DOHH2 (cell line): ENCODE data around the gene PRAC1.

Experiments
- H3F3A ChIP-seq: fragments of 200-600 bp; sonication (generic), shearing (Covaris generic); 2 replicates; pipeline ENCODE4 v1.6.0; 2016; ENCODE audit warnings: antibody characterized with exemption, mild to moderate bottlenecking; ENCODE audit not compliant: control insufficient read depth, insufficient read depth
- H3K27ac ChIP-seq: fragments of 200-600 bp; sonication (generic); 2 replicates; pipeline ENCODE4 v1.5.1; 2014; ENCODE audit warnings: low read depth, mild to moderate bottlenecking, low read length, moderate library complexity
- H3K27me3 ChIP-seq: fragments of 200-600 bp; sonication (generic); 2 replicates; pipeline ENCODE4 v1.6.1; 2014; ENCODE audit warnings: mild to moderate bottlenecking, low read length, mixed read lengths; ENCODE audit not compliant: control insufficient read depth
- H3K36me3 ChIP-seq: fragments of 200-600 bp; sonication (generic); 2 replicates; pipeline ENCODE4 v1.6.1; 2014; ENCODE audit warnings: mild to moderate bottlenecking, low read length, moderate library complexity, mixed read lengths; ENCODE audit not compliant: control insufficient read depth
- H3K4me1 ChIP-seq: fragments of 200-600 bp; sonication (generic); 2 replicates; pipeline ENCODE4 v1.6.1; 2014; ENCODE audit warnings: mild to moderate bottlenecking, low read length, mixed read lengths; ENCODE audit not compliant: control insufficient read depth
- H3K4me2 ChIP-seq: fragments of 200-600 bp; sonication (generic); 2 replicates; pipeline ENCODE4 v1.6.0; 2014; ENCODE audit warnings: mild to moderate bottlenecking, low read length, moderate library complexity
- H3K4me3 ChIP-seq: fragments of 200-600 bp; sonication (generic); 2 replicates; pipeline ENCODE4 v1.5.1; 2014; ENCODE audit warnings: mild to moderate bottlenecking, low read length, mixed read lengths
- H3K79me2 ChIP-seq: fragments of 200-600 bp; sonication (generic); 2 replicates; pipeline ENCODE4 v1.6.1; 2014; ENCODE audit warnings: mild to moderate bottlenecking, low read length, mixed read lengths; ENCODE audit not compliant: control insufficient read depth
- H3K9me2 ChIP-seq: fragments of 200-600 bp; sonication (generic); replicated peaks from 2 replicates; pipeline ENCODE4 v1.6.1; 2014; ENCODE audit warnings: mild to moderate bottlenecking, low read length, mixed read lengths; ENCODE audit not compliant: control insufficient read depth
- H3K9me3 ChIP-seq: fragments of 200-600 bp; sonication (generic); 2 replicates; pipeline ENCODE4 v1.6.1; 2014; ENCODE audit warnings: antibody characterized with exemption, low read length, mixed read lengths; ENCODE audit not compliant: control insufficient read depth, insufficient read depth
- H4K20me1 ChIP-seq: fragments of 200-600 bp; sonication (generic); 2 replicates; pipeline ENCODE4 v1.6.0; 2014; ENCODE audit warnings: low read depth, mild to moderate bottlenecking, antibody characterized with exemption, low read length, moderate library complexity; ENCODE audit not compliant: control insufficient read depth, insufficient read depth
- EZH2phosphoT487 ChIP-seq: fragments of 200-600 bp; sonication (generic); IDR thresholded peaks from 2 replicates; pipeline ENCODE4 v1.6.1; 2017; ENCODE audit warnings: borderline replicate concordance, mild to moderate bottlenecking, antibody characterized with exemption, low read length, moderate library complexity, mixed read lengths
- TF ChIP-seq, protein P1 (sequence below): fragments of 200-600 bp; sonication (generic); IDR thresholded peaks from one replicate; pipeline ENCODE4 v1.5.1; 2014; ENCODE audit warnings: antibody characterized with exemption, mild to moderate bottlenecking, low read depth, low read length; ENCODE audit not compliant: poor library complexity, severe bottlenecking

Gene PRAC1

GRCh38 chr17:48726114-48726915 lies 4.0 kb upstream of the PRAC1 start:
- Histone ChIP-seq H3F3A (no peaks in the 10 kb centered on the region), H3K4me3 (no peak overlapping the region), H3K9me3 (no peaks in the 10 kb centered on the region), H3K4me1 (peaks cover 17% of the 10 kb centered on the region), H3K4me2 (no peak overlapping the region), H3K79me2 (no peaks in the 10 kb centered on the region), H3K27ac (no peak overlapping the region), H4K20me1 (no peaks in the 10 kb centered on the region), H3K36me3 (no peaks in the 10 kb centered on the region), H3K9me2 (no peaks in the 10 kb centered on the region), H3K27me3 (peaks cover 77% of the 10 kb centered on the region)
- no peak for TF ChIP-seq EZH2phosphoT487
- TF ChIP-seq, protein P1, sequence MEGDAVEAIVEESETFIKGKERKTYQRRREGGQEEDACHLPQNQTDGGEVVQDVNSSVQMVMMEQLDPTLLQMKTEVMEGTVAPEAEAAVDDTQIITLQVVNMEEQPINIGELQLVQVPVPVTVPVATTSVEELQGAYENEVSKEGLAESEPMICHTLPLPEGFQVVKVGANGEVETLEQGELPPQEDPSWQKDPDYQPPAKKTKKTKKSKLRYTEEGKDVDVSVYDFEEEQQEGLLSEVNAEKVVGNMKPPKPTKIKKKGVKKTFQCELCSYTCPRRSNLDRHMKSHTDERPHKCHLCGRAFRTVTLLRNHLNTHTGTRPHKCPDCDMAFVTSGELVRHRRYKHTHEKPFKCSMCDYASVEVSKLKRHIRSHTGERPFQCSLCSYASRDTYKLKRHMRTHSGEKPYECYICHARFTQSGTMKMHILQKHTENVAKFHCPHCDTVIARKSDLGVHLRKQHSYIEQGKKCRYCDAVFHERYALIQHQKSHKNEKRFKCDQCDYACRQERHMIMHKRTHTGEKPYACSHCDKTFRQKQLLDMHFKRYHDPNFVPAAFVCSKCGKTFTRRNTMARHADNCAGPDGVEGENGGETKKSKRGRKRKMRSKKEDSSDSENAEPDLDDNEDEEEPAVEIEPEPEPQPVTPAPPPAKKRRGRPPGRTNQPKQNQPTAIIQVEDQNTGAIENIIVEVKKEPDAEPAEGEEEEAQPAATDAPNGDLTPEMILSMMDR = no peak

- Histone ChIP-seq H4K20me1 (no peaks in the 10 kb centered on the region), H3K79me2 (no peaks in the 10 kb centered on the region), H3K4me2 (no peak overlapping the region), H3K27ac (no peak overlapping the region), H3K27me3 (peaks cover 73% of the 10 kb centered on the region), H3K9me3 (no peaks in the 10 kb centered on the region), H3K4me3 (no peak overlapping the region), H3K9me2 (no peaks in the 10 kb centered on the region), H3K4me1 (peaks cover 17% of the 10 kb centered on the region), H3F3A (no peaks in the 10 kb centered on the region), H3K36me3 (no peaks in the 10 kb centered on the region)
- TF ChIP-seq, protein P1 = no peak
- TF ChIP-seq EZH2phosphoT487 = no peak; the same call in 1 of the 2 replicates
These were observed 3.2 kb upstream of the PRAC1 start for GRCh38 chr17:48725288-48726064.

DNA sequence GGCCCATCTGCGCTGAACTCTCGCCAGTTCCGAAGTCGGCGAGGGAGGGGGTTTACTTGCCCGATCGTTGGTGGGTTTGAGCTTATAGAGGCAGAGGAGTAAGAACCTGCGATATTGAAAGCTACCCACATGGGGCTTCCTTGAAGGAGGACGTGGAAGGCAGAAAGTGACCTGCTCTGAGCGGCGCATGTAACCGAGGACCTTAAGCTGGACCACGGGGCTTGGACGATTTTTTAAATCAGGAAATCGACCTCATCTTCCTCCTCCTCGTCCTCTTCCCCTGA lies 2.6 kb upstream of the PRAC1 start:
- no peaks in the 10 kb centered on the region for H3K9me3 ChIP-seq
- H4K20me1 ChIP-seq = no peaks in the 10 kb centered on the region
- peak overlapping the region; percentile 50 for H3K4me2 ChIP-seq
- H3F3A ChIP-seq = no peaks in the 10 kb centered on the region
- no peaks in the 10 kb centered on the region for H3K79me2 ChIP-seq
- no peak overlapping the region for H3K27ac ChIP-seq
- TF ChIP-seq, protein P1 = no peak
- TF ChIP-seq EZH2phosphoT487 = no peak
- H3K9me2 ChIP-seq = no peaks in the 10 kb centered on the region
- peaks cover 67% of the 10 kb centered on the region for H3K27me3 ChIP-seq
- H3K36me3 ChIP-seq = no peaks in the 10 kb centered on the region
- no peak overlapping the region for H3K4me3 ChIP-seq
- H3K4me1 ChIP-seq = peaks cover 17% of the 10 kb centered on the region
